Measurements from ENCODE around the gene CRACR2A.

GRCh38 chr12:3633396-3633795 is 119.5 kb downstream of the CRACR2A start:
- TF ChIP-seq EP300 (IDR thresholded peaks at IDR 0.05; ENCODE audit: low read depth): no peak
- TF ChIP-seq POLR2A (IDR thresholded peaks at IDR 0.05): no peak
- no peak for TF ChIP-seq CTCF (IDR thresholded peaks at IDR 0.05)

Measured in transverse colon (tissue), 3 donors.